ENCODE measurements around the gene CCDC47.

The CCDC47 gene

DNA sequence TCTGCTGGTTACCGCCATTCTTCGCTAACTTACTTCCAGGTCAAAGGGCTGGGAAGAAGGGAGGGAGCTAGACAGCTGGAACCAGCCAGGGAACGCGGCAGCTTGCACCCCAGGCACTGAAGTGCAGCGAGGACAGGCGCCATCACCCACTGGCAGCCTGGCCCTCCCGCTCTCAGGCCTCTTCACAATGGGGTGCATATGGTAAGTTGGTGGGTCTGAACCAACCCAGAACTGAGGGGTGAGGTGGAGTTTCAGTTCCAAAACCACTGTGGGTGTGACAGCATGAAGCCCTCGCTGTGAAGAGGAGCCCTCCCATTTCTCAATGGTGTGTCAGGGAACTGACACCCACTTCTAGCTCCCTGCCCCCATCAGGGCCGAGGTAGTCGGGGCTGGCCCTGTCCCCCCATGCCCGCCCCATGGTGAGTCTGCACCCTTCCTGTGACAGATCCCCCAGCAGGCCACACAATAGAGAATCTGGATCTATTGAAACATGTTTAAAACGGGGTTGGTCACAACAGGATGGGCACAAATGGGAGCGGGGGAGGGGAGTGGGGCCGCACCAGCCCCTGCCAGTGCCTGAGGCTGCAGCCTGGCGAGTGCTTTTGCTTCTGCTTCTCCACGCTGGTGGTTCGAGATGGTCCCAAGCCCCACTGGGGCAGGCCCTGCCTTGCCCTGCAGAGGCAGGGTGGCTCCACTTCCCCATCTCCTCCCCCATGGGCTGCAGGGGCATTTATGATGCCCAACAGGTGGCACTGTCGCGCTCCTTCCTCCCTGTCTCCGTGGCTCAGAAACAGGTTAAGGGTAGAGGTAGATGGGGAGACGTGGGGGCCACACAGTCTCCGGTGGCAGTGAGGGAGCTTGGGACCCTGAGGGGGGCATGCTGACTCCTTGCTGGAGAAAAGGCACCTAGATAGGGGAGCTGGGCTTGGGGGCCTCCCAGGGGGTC, 75.8 kb downstream of the CCDC47 start:
- no peak for DNase-seq

DNA sequence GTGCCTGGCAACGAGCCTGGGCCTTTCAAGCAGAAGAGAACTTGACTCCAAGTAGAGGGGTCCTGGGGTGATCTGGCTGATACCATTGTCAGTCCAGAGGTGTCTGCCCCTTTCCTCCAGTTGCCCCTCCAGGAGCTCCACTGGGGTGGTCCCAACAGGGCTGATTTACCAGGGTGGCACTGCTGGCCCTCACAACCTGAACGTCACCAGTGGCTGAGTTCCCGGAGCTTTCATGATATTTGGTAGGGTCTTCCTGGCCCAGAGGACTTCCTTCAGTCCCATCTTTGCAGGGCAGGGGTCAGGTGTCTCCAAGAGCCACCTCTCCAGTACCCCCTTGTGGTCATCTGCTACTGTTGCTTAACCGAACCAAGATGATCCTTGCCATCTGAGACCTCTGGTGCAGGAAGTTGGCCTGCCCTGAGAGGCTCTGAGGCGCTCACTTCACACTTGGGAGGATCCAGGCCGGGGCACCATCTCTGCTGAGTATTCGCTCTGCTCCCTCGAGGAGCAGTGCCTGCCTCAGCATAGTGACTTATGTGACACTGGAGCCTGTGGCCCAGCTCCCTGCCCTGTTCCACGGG, 76.9 kb downstream of the CCDC47 start:
- peak; percentile 13 for DNase-seq

DNA sequence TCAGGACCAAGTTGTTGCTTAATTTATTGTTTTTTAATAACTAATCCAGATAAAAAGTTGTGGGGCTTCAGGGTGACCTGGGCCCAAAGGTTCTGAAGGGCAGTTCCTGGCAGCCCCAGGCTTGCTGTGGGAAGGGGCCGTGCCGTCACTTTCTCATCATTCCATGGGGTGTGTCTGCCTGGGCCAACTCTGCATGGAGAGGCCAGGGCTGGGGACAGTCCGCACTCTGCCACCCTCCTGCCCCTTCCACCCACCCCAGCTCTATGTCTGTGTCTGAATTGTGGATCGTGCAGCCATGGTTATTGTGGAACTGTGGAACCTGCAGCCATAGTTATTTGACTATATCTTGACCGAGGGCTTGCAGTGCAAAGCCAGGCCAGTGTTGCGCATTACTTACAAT, 77.5 kb downstream of the CCDC47 start:
- no peak for DNase-seq
